ENCODE measurements around the gene FBXL16. TPM values are rescaled to one million over a fixed set of nuclear protein-coding genes. Genes with fewer than 3 reads are reported as not detected.

The FBXL16 gene
- total and polyA plus RNA-seq, 2 of the 13 experiments (the other 11 are each of a cell fraction or from before 2014, with no cell fraction given), result 0.22 to 2.0 TPM

DNA sequence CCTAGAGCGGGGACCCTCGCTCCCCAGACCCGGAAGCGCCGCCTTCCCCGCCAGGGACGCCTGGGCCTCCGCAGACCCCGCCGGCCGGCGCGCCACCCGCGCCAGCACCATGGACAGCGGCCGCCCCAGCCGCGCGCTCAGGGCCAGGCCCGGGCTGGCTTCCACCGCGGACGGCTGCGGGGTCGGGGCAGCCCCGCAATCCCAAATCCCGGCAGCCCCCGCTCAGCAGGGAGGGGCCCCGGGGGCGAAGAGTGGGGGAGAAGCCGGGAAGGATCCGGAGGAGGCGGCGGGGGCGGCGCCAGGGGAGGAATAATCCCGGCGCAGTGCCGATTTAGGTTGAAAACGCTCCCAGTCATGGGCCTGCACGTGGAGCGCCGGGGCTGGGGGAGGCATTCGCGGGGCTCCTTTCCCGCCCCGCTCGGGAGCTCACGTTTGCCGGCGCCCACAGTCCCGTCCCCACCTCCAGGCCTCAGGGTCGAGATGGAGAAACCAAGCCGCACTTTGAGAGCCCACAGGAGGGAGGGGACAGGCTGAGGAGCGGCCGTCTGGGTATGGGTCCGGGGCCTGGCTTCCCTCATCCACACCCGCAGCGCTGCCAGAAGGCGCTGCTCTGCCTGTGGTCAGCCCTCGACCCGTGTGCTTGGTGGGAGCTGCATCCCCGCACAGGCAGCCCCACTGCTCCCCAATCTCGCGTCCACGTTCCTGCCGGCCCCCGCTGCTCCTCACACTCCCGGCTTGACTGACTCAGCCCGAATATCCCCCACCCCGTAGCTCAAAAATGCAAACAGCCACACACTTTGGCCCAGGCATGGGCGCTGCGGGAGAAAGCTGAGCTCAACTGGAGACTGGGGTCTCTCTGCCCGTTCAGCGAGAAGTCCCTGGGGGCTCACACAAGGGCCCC, 4.7 kb downstream of the FBXL16 start (continued):
- TF ChIP-seq FOXC1 (CRISPR knock-in tag; IDR thresholded peaks at IDR 0.05; ENCODE audit: borderline replicate concordance) (no peak), NKX3-1 (CRISPR knock-in tag; IDR thresholded peaks at IDR 0.05) (peak; percentile 81), ZNF570 (CRISPR knock-in tag; IDR thresholded peaks at IDR 0.05; ENCODE audit: borderline replicate concordance) (0 out of 2 replicates have a peak, but pooled peaks have one; percentile 50), ZKSCAN8 (CRISPR knock-in tag; IDR thresholded peaks at IDR 0.05; ENCODE audit: borderline replicate concordance) (0 out of 2 replicates have a peak, but pooled peaks have one; percentile 31), HIVEP1 (CRISPR knock-in tag; IDR thresholded peaks at IDR 0.05) (no peak), ZC3H13 (CRISPR knock-in tag; IDR thresholded peaks at IDR 0.05) (0 out of 2 replicates have a peak, but pooled peaks have one; percentile 45), MTA1 (CRISPR knock-in tag; IDR thresholded peaks at IDR 0.05; ENCODE audit: borderline replicate concordance) (no peak), TP53 (CRISPR knock-in tag; conservative IDR thresholded peaks at IDR 0.05) (no peak), SKI (IDR thresholded peaks at IDR 0.05; ENCODE audit: partially characterized antibody) (no peak), MATR3 (CRISPR knock-in tag; IDR thresholded peaks at IDR 0.05) (no peak), KAT7 (CRISPR knock-in tag; IDR thresholded peaks at IDR 0.05; ENCODE audit: borderline replicate concordance) (no peak), RAD21 (CRISPR knock-in tag; IDR thresholded peaks at IDR 0.05) (no peak), ZKSCAN5 (CRISPR knock-in tag; IDR thresholded peaks at IDR 0.05) (no peak)
- TF ChIP-seq, protein P1, sequence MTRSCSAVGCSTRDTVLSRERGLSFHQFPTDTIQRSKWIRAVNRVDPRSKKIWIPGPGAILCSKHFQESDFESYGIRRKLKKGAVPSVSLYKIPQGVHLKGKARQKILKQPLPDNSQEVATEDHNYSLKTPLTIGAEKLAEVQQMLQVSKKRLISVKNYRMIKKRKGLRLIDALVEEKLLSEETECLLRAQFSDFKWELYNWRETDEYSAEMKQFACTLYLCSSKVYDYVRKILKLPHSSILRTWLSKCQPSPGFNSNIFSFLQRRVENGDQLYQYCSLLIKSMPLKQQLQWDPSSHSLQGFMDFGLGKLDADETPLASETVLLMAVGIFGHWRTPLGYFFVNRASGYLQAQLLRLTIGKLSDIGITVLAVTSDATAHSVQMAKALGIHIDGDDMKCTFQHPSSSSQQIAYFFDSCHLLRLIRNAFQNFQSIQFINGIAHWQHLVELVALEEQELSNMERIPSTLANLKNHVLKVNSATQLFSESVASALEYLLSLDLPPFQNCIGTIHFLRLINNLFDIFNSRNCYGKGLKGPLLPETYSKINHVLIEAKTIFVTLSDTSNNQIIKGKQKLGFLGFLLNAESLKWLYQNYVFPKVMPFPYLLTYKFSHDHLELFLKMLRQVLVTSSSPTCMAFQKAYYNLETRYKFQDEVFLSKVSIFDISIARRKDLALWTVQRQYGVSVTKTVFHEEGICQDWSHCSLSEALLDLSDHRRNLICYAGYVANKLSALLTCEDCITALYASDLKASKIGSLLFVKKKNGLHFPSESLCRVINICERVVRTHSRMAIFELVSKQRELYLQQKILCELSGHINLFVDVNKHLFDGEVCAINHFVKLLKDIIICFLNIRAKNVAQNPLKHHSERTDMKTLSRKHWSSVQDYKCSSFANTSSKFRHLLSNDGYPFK (CRISPR knock-in tag; IDR thresholded peaks at IDR 0.05; ENCODE audit: borderline replicate concordance), result no peak
- TF ChIP-seq, protein P2, sequence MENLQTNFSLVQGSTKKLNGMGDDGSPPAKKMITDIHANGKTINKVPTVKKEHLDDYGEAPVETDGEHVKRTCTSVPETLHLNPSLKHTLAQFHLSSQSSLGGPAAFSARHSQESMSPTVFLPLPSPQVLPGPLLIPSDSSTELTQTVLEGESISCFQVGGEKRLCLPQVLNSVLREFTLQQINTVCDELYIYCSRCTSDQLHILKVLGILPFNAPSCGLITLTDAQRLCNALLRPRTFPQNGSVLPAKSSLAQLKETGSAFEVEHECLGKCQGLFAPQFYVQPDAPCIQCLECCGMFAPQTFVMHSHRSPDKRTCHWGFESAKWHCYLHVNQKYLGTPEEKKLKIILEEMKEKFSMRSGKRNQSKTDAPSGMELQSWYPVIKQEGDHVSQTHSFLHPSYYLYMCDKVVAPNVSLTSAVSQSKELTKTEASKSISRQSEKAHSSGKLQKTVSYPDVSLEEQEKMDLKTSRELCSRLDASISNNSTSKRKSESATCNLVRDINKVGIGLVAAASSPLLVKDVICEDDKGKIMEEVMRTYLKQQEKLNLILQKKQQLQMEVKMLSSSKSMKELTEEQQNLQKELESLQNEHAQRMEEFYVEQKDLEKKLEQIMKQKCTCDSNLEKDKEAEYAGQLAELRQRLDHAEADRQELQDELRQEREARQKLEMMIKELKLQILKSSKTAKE (CRISPR knock-in tag; IDR thresholded peaks at IDR 0.05; ENCODE audit: borderline replicate concordance), result no peak
- TF ChIP-seq, protein P3, sequence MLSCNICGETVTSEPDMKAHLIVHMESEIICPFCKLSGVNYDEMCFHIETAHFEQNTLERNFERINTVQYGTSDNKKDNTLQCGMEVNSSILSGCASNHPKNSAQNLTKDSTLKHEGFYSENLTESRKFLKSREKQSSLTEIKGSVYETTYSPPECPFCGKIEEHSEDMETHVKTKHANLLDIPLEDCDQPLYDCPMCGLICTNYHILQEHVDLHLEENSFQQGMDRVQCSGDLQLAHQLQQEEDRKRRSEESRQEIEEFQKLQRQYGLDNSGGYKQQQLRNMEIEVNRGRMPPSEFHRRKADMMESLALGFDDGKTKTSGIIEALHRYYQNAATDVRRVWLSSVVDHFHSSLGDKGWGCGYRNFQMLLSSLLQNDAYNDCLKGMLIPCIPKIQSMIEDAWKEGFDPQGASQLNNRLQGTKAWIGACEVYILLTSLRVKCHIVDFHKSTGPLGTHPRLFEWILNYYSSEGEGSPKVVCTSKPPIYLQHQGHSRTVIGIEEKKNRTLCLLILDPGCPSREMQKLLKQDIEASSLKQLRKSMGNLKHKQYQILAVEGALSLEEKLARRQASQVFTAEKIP (CRISPR knock-in tag; IDR thresholded peaks at IDR 0.05; ENCODE audit: borderline replicate concordance), result no peak
- TF ChIP-seq, protein P4, sequence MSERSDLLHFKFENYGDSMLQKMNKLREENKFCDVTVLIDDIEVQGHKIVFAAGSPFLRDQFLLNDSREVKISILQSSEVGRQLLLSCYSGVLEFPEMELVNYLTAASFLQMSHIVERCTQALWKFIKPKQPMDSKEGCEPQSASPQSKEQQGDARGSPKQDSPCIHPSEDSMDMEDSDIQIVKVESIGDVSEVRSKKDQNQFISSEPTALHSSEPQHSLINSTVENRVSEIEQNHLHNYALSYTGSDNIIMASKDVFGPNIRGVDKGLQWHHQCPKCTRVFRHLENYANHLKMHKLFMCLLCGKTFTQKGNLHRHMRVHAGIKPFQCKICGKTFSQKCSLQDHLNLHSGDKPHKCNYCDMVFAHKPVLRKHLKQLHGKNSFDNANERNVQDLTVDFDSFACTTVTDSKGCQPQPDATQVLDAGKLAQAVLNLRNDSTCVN (CRISPR knock-in tag; IDR thresholded peaks at IDR 0.05; ENCODE audit: borderline replicate concordance), result no peak
- TF ChIP-seq, protein P5, sequence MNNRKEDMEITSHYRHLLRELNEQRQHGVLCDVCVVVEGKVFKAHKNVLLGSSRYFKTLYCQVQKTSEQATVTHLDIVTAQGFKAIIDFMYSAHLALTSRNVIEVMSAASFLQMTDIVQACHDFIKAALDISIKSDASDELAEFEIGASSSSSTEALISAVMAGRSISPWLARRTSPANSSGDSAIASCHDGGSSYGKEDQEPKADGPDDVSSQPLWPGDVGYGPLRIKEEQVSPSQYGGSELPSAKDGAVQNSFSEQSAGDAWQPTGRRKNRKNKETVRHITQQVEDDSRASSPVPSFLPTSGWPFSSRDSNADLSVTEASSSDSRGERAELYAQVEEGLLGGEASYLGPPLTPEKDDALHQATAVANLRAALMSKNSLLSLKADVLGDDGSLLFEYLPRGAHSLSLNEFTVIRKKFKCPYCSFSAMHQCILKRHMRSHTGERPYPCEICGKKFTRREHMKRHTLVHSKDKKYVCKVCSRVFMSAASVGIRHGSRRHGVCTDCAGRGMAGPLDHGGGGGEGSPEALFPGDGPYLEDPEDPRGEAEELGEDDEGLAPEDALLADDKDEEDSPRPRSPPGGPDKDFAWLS (CRISPR knock-in tag; IDR thresholded peaks at IDR 0.05; ENCODE audit: borderline replicate concordance), result no peak
